Activated CD4-positive, CD25-positive, alpha-beta regulatory T cell treated with anti-CD3 and anti-CD28 coated beads, Interleukin-2, amount 50 U/mL, for 16 hours (primary cell): ENCODE results near the gene MAPKAPK2.

Source experiments
- DNase-seq: peaks from one replicate; pipeline ENCODE4 v3.0.0-alpha.2; 2020; ENCODE audit warnings: low read depth, low spot score

MAPKAPK2 gene

GRCh38 chr1:206702803-206703202 lies 18.1 kb downstream of the MAPKAPK2 start:
- no peak for DNase-seq

- DNase-seq: no peak
Observed at GRCh38 chr1:206703661-206704060, 19.0 kb downstream of the MAPKAPK2 start.

GRCh38 chr1:206704226-206704625 lies 19.5 kb downstream of the MAPKAPK2 start:
- DNase-seq: no peak

DNA sequence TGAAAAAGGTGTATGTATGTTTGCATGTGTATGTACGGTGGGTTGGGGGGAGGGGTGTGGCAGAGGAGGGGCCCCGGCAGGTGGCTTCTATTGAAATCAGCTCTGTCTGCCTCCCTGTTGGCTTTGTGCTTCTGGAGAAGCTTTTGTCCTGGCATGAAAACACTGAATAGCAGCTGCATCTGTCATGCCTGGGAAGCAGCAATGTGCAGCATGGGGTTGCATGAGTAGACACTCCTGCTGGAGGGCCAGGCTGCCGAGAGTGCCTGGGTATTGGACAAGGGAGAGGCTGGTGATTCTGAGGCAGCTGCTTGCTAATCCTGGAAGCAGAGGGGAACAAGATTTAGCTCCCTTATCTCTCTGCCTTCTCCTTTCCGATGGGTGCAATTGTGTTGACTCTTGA lies 20.5 kb downstream of the MAPKAPK2 start:
- no peak for DNase-seq

DNA sequence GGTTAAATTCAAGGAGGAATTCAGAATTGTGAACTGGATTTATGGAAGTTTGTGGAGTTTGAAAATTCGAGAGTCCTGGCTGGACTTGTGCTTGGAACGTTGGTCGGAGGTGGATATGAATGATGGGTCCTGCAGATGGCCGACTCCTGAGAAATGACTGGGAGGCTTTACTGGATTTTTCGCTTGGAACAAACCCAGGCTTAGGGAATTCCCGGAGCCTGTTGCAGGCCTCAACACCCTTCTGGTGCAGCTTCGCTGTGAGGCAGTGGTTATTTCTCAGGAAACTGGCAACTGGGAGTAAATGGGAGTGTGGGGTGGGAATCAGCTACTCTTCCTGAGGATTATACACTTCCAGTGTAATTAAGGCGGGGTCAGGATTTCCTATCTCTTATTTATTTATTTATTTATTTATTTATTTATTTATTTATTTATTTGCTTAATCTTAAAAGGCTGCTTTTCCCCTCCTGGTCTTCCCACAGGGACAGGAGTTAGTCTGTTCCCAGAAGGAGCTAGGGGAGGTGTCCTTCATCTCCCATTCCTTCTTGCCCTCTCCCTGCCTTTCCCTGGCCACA lies 21.1 kb downstream of the MAPKAPK2 start:
- DNase-seq: no peak

DNA sequence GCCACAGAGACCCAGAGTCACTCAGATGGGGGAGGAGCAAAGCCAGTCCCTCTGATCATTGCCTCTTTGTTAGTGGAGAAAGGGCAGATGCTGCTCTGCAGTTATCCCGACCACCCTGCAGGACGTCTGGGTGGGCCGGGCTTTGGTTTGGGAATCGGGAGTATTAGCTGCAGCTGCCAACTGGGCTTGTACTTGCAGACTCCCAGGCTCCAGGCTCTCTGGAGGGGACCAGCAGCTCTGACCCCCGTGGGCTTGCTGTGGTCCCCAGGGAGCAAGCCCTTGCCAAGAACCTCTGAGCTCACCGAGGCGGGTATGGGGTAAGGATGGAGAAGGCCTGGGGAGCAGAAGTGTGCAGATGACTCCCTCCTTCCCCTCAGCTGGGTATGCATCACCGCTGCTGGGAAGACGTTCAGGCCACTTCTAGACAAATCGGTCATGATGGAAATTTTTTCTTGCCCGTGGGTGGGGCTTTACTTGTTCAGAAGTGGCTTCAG lies 21.6 kb downstream of the MAPKAPK2 start:
- DNase-seq: no peak

DNA sequence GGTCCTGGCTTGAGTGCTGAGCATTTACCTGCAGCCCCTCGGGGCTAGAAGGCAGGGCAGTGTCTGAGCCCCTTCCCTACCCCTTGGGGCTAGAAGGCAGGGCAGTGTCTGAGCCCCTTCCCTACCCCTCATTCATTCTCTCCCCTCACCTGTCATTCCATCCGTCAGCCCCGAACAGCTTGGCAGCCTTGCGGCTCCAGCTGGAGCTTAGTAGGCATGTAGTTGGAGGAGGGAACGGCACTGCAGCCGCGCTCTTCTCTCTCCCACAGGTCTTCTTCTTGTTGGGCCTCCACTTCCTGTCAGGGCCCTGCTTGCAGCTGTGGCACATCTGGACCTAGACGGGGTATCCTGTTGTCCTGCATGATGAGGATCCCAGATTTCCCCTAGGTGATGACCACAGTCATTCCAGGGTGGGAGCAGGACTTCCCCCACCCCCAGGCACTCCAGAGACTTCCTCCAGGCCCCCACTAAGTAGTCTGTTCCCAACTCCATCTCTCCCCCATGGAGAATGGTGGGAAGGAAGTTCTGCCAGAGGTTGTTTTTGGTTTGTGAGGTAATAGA lies 22.2 kb downstream of the MAPKAPK2 start:
- no peak for DNase-seq

DNA sequence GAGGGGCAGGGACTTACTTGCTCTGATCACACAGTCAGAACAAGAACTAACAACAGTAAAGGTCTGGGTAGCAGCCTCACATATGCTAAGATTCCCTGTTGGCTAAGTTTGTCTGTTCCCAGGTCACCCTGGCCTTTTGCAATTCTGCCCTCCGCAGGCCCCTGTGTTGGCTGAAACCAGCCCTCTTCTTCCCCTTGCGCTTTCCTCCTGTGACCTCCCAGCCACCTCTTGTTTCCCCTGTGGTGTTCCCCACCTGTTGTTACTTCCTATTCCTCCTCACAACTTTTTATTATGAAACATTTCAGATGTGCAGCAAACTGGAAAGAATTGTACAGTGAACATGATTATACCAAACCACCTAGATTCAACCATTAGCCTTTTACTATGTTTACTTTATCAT lies 23.4 kb downstream of the MAPKAPK2 start:
- DNase-seq: no peak

DNA sequence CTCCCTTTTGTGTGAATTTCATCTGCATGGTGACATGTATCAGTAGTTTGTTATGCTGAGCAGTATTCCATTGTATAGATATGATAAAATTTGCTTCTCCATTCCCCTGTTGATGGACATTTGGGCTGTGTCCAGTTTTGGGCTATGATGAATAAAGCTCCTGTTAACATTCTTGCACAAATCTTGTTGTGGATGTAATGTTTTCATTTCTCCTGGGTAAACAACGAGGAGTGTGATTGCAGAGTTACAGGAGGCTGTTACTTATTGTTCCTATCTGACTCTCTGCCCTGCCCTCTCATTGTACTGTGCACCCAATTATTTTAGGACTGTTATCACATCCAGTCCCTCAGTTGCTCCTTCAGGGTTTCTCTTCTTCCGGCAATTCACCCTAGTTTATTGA lies 24.2 kb downstream of the MAPKAPK2 start:
- no peak for DNase-seq

GRCh38 chr1:206709322-206709721 lies 24.6 kb downstream of the MAPKAPK2 start:
- no peak for DNase-seq

DNA sequence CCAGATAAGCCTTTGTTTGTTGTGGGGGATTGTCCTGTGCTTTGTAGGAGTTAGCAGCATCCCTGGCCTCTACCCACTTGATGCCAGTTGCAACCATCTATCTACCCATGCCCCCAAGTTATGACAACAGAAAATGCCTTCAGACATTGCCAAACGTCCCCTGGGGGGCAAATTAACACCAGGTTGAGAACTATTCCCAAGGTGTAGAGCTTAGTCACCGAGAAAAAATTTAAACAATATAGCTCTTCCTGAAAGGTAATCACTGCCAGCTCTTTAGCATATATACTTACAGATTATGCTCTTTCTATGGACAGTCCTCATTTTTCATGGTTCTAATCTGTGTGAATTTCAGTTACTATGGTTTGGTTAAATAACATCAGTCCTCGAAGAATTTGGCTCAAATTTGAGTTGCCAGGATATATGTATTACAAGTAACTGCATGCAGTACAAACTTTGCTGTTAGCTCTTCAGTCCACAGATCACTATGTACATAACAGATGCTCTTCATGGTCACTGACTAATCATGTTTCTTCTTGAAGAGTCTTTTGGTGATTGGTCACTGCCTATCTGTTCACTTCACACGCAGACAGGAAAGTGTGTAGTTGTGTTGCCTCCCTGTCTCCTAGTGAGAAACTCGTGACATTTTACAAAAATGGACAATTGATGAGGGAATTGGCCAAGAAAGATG lies 25.2 kb downstream of the MAPKAPK2 start:
- DNase-seq: no peak

DNA sequence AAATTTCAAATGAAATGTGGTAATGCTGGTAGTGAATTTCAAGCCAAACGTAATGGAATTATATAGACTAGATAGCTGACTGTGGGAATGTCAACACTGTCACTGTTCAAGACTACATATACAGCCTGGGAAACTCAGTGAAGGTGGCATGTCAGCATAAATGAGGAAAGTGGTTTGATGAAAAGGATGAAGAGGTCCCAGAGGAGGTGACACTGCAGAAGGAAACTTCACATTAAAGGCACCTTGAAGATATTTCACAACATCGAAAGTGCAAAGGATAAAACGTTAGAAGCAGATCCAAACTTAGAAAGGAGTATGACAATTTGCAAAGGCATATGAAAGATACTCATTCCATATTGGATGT lies 25.7 kb downstream of the MAPKAPK2 start:
- no peak for DNase-seq

- DNase-seq: no peak
Observed at GRCh38 chr1:206713070-206713469, 28.4 kb downstream of the MAPKAPK2 start.

GRCh38 chr1:206713910-206714312 lies 29.2 kb downstream of the MAPKAPK2 start:
- DNase-seq: no peak

DNA sequence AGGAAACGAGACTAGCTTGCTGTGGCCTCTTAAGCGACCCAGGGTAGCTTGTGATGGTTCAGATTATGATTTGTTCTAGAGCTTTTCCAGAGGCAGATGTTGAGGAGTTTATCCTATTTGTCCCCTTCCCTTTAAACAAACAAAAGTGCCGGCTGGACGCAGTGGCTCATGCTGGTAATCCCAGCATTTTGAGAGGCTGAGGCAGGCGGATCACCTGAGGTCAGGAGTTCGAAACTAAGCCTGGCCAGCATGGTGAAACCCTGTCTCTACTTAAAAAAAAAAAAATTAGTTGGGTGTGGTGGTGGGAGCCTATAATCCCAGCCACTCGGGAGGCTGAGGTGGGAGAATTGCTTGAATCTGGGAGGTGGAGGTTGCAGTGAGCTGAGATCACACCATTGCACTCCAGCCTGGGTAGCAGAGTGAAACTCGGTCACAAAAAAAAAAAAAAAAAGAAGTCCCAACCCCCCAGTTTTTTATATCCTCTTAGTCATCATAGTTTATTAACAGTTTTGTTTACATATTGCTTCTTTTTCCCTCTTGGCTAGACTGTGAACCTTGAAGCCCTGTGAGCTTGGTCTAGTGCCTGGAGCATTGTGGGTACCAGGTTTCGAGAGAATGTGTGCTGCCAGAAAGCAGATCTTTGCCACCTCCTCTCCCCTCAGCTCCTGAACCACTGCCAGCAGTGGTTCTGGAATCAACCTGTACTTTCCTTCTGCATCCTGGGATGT lies 29.8 kb downstream of the MAPKAPK2 start:
- no peak for DNase-seq

DNA sequence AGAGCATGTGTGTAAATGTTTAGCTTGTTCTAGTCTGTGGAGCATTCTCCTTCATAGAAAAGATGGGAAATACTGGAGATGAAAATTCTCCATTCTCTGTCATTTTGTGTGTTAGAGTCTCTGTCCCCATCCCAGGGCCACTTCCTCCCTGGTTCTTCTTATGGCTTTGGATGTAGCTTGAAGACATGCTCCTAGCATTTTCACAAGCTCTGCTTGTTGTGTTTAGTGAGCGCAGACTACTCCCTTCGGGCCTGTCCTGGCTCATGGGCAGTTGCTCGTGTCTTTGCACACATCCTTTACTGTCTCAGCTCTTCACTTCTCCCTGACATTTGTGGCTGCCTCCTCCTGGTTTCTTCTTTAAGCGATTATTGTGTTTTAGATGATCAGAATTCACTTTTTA lies 30.4 kb downstream of the MAPKAPK2 start:
- no peak for DNase-seq

GRCh38 chr1:206715552-206716158 lies 30.9 kb downstream of the MAPKAPK2 start:
- DNase-seq: no peak

DNA sequence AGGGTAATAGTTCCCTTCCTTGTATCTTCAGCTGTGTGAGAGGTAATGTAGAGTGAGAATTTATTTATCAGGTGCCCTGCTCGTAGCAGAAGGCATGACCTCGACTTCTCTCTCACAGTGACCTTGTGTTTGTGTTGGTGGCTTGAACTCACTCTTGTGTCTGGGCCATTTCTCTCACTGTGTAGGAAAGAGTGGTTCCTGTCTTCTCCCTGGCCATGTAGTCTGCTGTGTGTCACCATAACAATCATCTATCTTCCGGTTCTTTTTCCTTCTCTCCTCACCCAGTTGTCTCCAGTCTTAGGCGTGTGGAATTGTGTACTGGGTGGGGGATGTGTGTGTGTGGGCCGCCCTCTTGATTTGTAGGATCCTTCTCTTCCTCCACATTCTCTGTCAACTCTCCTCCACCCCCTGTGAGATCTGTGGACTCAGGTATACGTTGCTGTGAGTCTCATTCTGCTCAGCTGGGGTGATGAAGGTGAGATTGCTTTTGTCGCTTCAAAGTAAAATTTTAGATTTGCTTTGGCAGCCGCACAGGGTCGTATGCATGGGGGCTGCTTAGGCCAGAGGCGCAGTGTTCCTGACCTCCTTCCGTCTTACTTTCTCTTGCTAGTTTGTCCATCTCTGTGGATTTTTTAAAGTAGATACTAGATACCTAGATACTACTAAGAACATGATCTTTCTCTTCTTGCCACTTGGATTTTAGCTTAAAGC lies 31.6 kb downstream of the MAPKAPK2 start:
- DNase-seq: no peak

DNA sequence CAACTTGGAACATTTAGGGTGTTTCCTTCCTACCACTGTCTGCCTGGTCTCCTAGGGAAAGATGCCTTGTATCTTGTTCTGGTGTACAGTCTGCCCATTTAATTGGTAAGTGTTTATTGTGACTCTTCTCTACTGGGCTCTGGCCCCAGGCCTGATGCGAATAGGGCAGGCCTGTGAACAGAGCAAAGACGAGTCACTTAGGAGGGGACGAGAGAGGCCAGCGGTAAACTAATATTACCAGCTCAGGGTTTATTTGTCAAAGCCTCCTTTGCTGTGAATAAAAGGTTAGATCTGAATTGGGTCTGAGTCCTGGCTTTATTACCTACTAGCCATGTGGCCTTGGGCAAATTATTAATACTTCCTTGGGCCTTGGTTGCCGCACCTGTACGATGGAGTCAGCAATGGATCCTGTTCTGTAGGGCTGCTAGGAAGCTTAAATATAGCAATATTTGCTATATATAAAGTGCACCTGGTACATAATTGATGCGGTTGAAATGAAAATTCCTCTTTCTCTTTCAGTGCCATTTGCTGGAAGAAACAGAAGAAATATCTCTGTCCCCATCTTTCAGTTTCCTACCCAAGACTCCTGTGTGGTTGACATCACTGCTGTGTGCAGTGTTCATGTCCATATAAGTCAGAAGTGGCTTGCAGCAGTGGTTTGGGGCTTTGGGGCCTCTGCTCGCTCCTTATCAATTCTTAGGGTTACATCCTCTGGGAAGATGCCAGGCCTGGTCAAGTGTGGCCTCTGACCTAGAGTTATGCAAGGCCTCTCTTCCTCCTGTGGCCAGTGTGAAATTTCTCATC lies 32.4 kb downstream of the MAPKAPK2 start:
- DNase-seq: no peak

- no peak for DNase-seq
Observed at GRCh38 chr1:206717674-206717989, 32.9 kb downstream of the MAPKAPK2 start.
